Psoas muscle (tissue), 8 donors: ENCODE measurements around the gene HOMEZ. TPM values are rescaled to one million over a fixed set of nuclear protein-coding genes. Genes with fewer than 3 reads are reported as not detected.

Source experiments
- ATAC-seq, 4 donors: fragments of 200-7000 bp; cut with Tn5 transposase; one replicate each; pipeline ENCODE4 v1.9.1; 2020; ENCODE audit warnings: moderate library complexity in 3 of 4, mild to moderate bottlenecking in 2 of 4
- DNase-seq, 2 donors: peaks; one replicate each; pipeline ENCODE4 v3.0.0-alpha.2; 2020
- H3K27ac ChIP-seq: fragments of 200-600 bp; one replicate; pipeline ENCODE4 v1.8.0; 2022
- H3K27me3 ChIP-seq, 3 donors: fragments of 200-600 bp in 1 of 3; one replicate each; pipeline versions ENCODE4 v1.6.1 to v1.8.0; 2013 to 2022; ENCODE audit warnings: low read length in 2 of 3, mild to moderate bottlenecking in 2 of 3, moderate library complexity in 1 of 3; ENCODE audit not compliant: insufficient read depth in 3 of 3
- H3K36me3 ChIP-seq, 2 donors: fragments of 200-600 bp in 1 of 2; one replicate each; pipeline versions ENCODE4 v1.6.1 to v1.8.0; 2013 to 2022; ENCODE audit warnings: low read depth in 1 of 2, mild to moderate bottlenecking in 1 of 2, moderate library complexity in 1 of 2; ENCODE audit not compliant: insufficient read depth in 1 of 2
- H3K4me1 ChIP-seq: fragments of 200-600 bp; one replicate; pipeline ENCODE4 v1.8.0; 2022
- H3K4me3 ChIP-seq: fragments of 200-600 bp; one replicate; pipeline ENCODE4 v1.8.0; 2022; ENCODE audit warnings: mild to moderate bottlenecking
- H3K9me3 ChIP-seq: fragments of 200-600 bp; one replicate; pipeline ENCODE4 v1.8.0; 2022
- WGBS, 3 donors: extraction: QIAGEN DNeasy Blood & Tissue Kit; methylation state at CpG; one replicate each; pipeline versions ENCODE4 v1.1.6 to v1.1.7; 2013; 5-methylcytosine and 5-hydroxymethylcytosine counted together
- intact Hi-C, 2 donors: fragments of 100-400 bp; cut with DNase I; formaldehyde crosslinking; loops; one replicate each; pipeline versions ENCODE4 v1.11.0 to v1.14.2; 2022
- polyA plus RNA-seq, 3 donors: library from polyadenylated mRNA; stranded (reverse); fragments of 200-250 nt; gene quantifications; one replicate each; pipeline ENCODE4 v1.2.3, GENCODE V29; 2013
- total RNA-seq, 4 donors: library from RNA; stranded (reverse); fragmentation: NEBNext Ultra II Directional in 2 of 4; extraction: Animal tissue kit (Norgen Biotek cat#: 25700) in 2 of 4; gene quantifications; one replicate each; pipeline versions ENCODE4 v1.2.1 to v1.2.4, GENCODE V29; 2021 to 2023
- TF ChIP-seq, protein P1 (sequence below): fragments of 200-600 bp; IDR thresholded peaks from one replicate; pipeline ENCODE4 v1.8.0; 2022; ENCODE audit warnings: antibody characterized with exemption
- donor health status: healthy with polysubstance abuse.
- donor health status: DM: no; HTN: no; CAD: no; lungs with moderate emphysema.
- donor health status: Bipolar disorder and iron deficiency.
- donor health status: healthy.
- donor health status: DM: yes; HTN: yes; CAD: no.
- donor health status: DM: no; HTN: no; CAD: no.
- donor health status: DM: no; HTN: no; CAD: no.
- donor health status: DM: yes; HTN: yes; CAD: no.

Gene HOMEZ
- total and polyA plus RNA-seq, 7 donors = 3.5 to 13.4 (median 6.3) TPM

DNA sequence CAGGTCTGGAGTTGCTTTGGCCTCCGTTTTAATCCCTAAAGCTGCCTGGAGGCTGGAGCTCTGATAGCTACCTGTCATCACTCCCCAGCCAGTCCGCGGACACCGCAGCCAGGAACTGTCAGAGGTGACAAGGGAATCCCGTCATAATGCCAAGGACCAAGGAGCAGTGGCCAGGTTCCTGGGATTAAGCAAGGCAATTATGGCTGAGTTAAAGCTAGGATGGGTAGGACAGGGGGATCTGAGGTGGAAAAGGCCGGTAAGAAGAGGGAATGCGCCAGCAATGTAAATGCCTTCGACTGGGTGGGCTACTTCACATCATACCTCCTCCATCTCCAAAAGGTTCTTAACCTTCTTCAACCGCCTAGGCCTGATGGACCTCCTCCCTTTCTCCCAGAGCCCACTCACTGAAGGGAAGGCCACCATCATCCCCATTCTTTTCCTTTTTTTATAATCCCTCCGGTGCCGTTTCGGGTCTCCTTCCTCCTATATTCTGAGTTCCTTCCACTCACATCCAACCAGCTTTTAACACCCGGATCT, 14.8 kb upstream of the HOMEZ start:
- Histone ChIP-seq H3K4me1 (peaks cover 25% of the 10 kb centered on the region), H3K4me3 (peak overlapping the region; percentile 78), H3K27ac (peak overlapping the region; percentile 93), H3K9me3 (no peaks in the 10 kb centered on the region), H3K36me3 (peaks cover 8 to 37% of the 10 kb centered on the region in 2 donors), H3K27me3 (no peaks in the 10 kb centered on the region)
- DNase-seq (peak; percentile 61 to 82), ATAC-seq (peak; percentile 42 to 60 (median 46))
- TF ChIP-seq, protein P1, sequence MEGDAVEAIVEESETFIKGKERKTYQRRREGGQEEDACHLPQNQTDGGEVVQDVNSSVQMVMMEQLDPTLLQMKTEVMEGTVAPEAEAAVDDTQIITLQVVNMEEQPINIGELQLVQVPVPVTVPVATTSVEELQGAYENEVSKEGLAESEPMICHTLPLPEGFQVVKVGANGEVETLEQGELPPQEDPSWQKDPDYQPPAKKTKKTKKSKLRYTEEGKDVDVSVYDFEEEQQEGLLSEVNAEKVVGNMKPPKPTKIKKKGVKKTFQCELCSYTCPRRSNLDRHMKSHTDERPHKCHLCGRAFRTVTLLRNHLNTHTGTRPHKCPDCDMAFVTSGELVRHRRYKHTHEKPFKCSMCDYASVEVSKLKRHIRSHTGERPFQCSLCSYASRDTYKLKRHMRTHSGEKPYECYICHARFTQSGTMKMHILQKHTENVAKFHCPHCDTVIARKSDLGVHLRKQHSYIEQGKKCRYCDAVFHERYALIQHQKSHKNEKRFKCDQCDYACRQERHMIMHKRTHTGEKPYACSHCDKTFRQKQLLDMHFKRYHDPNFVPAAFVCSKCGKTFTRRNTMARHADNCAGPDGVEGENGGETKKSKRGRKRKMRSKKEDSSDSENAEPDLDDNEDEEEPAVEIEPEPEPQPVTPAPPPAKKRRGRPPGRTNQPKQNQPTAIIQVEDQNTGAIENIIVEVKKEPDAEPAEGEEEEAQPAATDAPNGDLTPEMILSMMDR = no peak
- WGBS, 3 donors = 1 to 3% (median 2%) methylated on average over 13 of the region's 13 CpGs
- intact Hi-C loops = no loop called here

DNA sequence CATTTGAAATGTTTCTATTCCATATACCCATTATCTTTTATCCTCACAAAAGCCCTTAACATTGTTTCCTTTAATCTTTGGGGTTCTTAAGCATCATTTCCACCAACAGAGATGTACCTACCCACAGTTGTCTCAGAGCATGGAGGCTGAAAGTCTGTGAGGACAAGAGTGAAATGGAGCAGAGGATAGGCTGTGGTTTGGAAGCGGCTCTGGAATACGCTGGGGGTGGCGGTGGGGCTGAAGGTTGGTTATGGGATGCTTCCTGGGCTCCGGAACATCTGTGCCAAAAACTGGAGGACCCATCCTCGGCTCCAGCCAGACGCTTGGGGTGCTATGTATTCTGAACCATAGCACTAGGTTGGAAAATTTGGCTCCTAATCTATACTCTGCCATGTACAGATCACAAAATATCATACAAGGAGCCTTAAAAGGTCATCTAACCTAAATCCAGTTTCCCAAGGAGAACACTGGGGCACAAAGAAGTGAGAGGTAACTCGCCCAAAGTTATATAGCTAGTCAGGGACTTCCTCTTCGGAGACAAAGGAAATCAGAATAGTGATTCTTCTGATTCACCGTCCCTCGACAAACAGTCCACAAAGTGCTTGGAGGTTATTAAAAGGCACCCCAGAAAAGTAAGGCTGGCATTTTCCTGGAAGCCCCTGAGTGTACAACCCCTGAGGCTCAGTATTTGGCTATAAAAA, 14.2 kb upstream of the HOMEZ start:
- ATAC-seq (no peak), DNase-seq (no peak)
- Histone ChIP-seq H3K9me3 (no peaks in the 10 kb centered on the region), H3K4me1 (peaks cover 27% of the 10 kb centered on the region), H3K4me3 (peak overlapping the region; percentile 78), H3K27me3 (no peaks in the 10 kb centered on the region), H3K36me3 (peaks cover 8 to 43% of the 10 kb centered on the region in 2 donors), H3K27ac (peak overlapping the region; percentile 93)
- TF ChIP-seq, protein P1 = no peak
- 60 to 66% (median 61%) methylated on average over 10 of the region's 10 CpGs for WGBS, 3 donors
- intact Hi-C loops = loop anchor here (5.0 to 10.0 kb wide), 2 partner anchors 38 to 175 kb away; no protein-coding TSS in a partner anchor

DNA sequence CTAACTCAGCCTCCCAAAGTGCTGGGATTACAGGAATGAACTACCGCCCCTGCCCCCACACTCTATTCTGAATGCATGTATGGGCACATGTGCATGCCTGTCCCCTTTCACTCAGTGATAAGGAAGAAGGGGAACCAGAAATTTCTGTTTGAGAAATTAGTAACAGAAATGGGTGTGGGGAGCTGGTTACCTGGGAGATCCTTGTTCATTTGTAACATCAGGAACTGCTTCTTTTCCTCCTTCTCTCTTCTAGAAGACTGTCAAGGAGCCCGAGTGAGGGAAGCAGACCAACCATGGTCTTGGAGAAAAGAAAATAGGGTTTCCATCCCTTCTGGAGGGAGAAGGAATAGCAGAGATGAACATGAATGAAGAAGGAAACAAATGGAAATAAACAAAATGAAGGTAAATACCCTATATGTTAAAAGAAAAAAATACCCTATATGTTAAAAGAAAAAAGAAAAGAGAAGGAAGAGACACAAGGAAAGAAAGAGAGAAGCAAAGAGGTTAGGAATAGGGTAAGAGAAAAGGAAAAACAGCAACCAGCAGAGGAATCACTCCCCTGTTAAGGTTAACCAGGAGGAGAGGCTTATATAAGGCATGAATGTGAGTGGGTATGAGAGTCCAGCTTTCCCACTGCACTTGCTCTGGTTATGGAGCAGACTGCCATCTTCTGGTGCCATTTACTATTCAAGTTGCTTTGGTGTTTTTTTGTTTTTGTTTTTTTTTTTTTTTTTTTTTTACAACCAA, 13.5 kb upstream of the HOMEZ start:
- peak overlapping the region; percentile 78 for H3K4me3 ChIP-seq
- no peaks in the 10 kb centered on the region for H3K9me3 ChIP-seq
- TF ChIP-seq, protein P1 = peak; percentile 16
- intact Hi-C loops = loop anchor here (5.0 to 10.0 kb wide), 2 partner anchors 37 to 175 kb away; no protein-coding TSS in a partner anchor
- ATAC-seq (no peak), DNase-seq (no peak)
- no peaks in the 10 kb centered on the region for H3K27me3 ChIP-seq
- H3K36me3 ChIP-seq = peaks cover 8 to 43% of the 10 kb centered on the region in 2 donors
- H3K27ac ChIP-seq = peak overlapping the region; percentile 93
- WGBS, 3 donors = 89 to 96% (median 92%) methylated on average over 2 of the region's 2 CpGs
- peaks cover 28% of the 10 kb centered on the region for H3K4me1 ChIP-seq

DNA sequence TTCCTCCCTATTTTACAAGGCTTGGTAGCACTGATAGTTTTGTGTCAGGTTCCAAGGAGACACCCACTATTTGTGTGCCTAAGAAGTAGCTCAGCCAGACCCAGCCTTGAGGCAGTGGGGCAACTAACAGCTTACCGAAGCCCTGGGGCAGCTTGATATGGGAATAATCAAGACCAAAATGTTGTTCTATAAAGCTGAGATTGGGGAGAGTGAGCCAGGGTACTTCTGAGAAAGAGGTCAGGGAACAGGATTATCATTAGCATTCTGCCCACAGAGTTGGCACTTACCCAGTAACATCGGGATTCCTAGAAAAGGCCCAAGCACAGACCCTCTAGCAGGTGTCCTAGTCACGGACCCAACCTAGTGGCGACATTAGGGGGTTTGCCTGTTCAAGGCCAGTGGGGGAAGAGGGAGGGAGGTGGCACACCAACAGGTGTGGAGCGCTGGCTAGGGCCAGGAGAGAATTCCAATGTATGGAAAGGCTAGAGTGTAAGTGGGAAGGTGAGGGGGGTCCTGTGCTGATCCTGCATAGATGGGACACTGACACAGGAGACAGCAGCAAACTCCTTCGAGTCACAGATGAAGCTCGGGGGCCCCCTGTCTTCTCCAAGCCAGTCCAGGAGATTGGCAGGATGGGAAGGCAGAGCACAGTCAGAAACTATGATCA, 11.8 kb upstream of the HOMEZ start:
- TF ChIP-seq, protein P1 = no peak
- peaks cover 8 to 43% of the 10 kb centered on the region in 2 donors for H3K36me3 ChIP-seq
- WGBS, 3 donors = 70 to 87% (median 85%) methylated on average over 7 of the region's 7 CpGs
- no peak for DNase-seq
- H3K27ac ChIP-seq = no peak overlapping the region
- intact Hi-C loops = loop anchor here (5.0 to 10.0 kb wide), 2 partner anchors 35 to 173 kb away; no protein-coding TSS in a partner anchor
- no peaks in the 10 kb centered on the region for H3K27me3 ChIP-seq
- H3K4me3 ChIP-seq = no peak overlapping the region
- ATAC-seq = no peak
- no peaks in the 10 kb centered on the region for H3K9me3 ChIP-seq
- peaks cover 31% of the 10 kb centered on the region for H3K4me1 ChIP-seq
